SJCRH30 (cell line): ENCODE data around the gene RIT2. TPM values are rescaled to one million over a fixed set of nuclear protein-coding genes. Genes with fewer than 3 reads are reported as not detected.

ENCODE experiments used
- DNase-seq, 2 experiments: peaks; one replicate each; pipeline ENCODE4 v3.0.0-alpha.2; 2015 to 2020
- H3K27ac ChIP-seq: fragments of 250-450 bp; sonication (Bioruptor Pico); 2 replicates; pipeline ENCODE4 v1.5.1; 2020; ENCODE audit warnings: mild to moderate bottlenecking, moderate library complexity
- H3K27me3 ChIP-seq: fragments of 250-450 bp; sonication (Bioruptor Pico); 2 replicates; pipeline ENCODE4 v1.5.1; 2020; ENCODE audit warnings: mild to moderate bottlenecking, moderate library complexity
- H3K36me3 ChIP-seq: fragments of 250-450 bp; sonication (Bioruptor Pico); 2 replicates; pipeline ENCODE4 v1.5.1; 2020; ENCODE audit warnings: mild to moderate bottlenecking, moderate library complexity
- H3K4me1 ChIP-seq: fragments of 250-450 bp; sonication (Bioruptor Pico); 2 replicates; pipeline ENCODE4 v1.5.1; 2020; ENCODE audit warnings: mild to moderate bottlenecking, moderate library complexity
- H3K4me3 ChIP-seq: fragments of 250-450 bp; sonication (Bioruptor Pico); 2 replicates; pipeline ENCODE4 v1.5.1; 2020; ENCODE audit warnings: mild to moderate bottlenecking, moderate library complexity
- H3K9me3 ChIP-seq: fragments of 250-450 bp; sonication (Bioruptor Pico); replicated peaks from 2 replicates; pipeline ENCODE4 v1.5.1; 2020; ENCODE audit warnings: mild to moderate bottlenecking, moderate library complexity
- total RNA-seq: library from RNA; depleted of rRNA; stranded (reverse); fragments of >200 nt; shearing (Covaris generic); gene quantifications from 2 replicates; pipeline ENCODE4 v1.2.3, GENCODE V29; 2014

The RIT2 gene
- total RNA-seq, 1 experiment from 2014 or later: not detected

- no peak for DNase-seq
- H3K4me1 ChIP-seq: no peaks in the 10 kb centered on the region
- no peak overlapping the region for H3K27ac ChIP-seq
- H3K4me3 ChIP-seq: no peak overlapping the region
- H3K9me3 ChIP-seq: no peaks in the 10 kb centered on the region
- no peaks in the 10 kb centered on the region for H3K27me3 ChIP-seq
- H3K36me3 ChIP-seq: no peaks in the 10 kb centered on the region
Observed at GRCh38 chr18:43061318-43061717, 54.2 kb downstream of the RIT2 start.

- Histone ChIP-seq H3K27ac (no peak overlapping the region), H3K9me3 (no peaks in the 10 kb centered on the region), H3K36me3 (no peaks in the 10 kb centered on the region), H3K4me3 (no peak overlapping the region), H3K4me1 (no peaks in the 10 kb centered on the region), H3K27me3 (no peaks in the 10 kb centered on the region)
- no peak for DNase-seq
Observed at GRCh38 chr18:43060020-43060419, 55.5 kb downstream of the RIT2 start.

GRCh38 chr18:43054815-43055519 is 60.5 kb downstream of the RIT2 start:
- Histone ChIP-seq H3K4me3 (no peak overlapping the region), H3K9me3 (no peaks in the 10 kb centered on the region), H3K36me3 (no peaks in the 10 kb centered on the region), H3K27me3 (no peaks in the 10 kb centered on the region), H3K4me1 (no peaks in the 10 kb centered on the region), H3K27ac (no peak overlapping the region)
- no peak for DNase-seq

- no peak overlapping the region for H3K4me3 ChIP-seq
- H3K9me3 ChIP-seq: no peaks in the 10 kb centered on the region
- no peaks in the 10 kb centered on the region for H3K36me3 ChIP-seq
- H3K27ac ChIP-seq: no peak overlapping the region
- DNase-seq: no peak
- no peaks in the 10 kb centered on the region for H3K4me1 ChIP-seq
- no peaks in the 10 kb centered on the region for H3K27me3 ChIP-seq
Observed at GRCh38 chr18:43049021-43049420, 66.5 kb downstream of the RIT2 start.

DNA sequence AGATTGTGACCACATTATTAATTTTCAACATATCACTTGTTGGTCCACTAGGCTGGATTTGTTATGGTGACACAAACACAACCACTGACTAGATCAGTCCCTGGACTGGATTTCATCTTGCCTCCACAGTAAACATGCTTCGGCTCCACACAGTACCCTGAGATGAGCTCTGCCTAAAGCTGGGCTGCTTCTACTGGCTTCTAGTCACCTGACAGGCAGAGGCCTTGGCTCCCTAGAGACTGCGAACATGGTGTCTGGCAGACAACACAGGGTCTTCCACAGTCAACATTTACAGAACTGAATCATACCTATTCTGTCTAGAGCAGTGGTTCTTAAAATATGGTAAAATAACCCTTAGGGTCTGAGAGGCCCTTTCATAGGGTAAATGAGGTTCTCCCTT is 69.2 kb downstream of the RIT2 start:
- Histone ChIP-seq H3K9me3 (no peaks in the 10 kb centered on the region), H3K27me3 (no peaks in the 10 kb centered on the region), H3K4me3 (no peak overlapping the region), H3K27ac (no peak overlapping the region), H3K4me1 (no peaks in the 10 kb centered on the region), H3K36me3 (no peaks in the 10 kb centered on the region)
- no peak for DNase-seq

DNA sequence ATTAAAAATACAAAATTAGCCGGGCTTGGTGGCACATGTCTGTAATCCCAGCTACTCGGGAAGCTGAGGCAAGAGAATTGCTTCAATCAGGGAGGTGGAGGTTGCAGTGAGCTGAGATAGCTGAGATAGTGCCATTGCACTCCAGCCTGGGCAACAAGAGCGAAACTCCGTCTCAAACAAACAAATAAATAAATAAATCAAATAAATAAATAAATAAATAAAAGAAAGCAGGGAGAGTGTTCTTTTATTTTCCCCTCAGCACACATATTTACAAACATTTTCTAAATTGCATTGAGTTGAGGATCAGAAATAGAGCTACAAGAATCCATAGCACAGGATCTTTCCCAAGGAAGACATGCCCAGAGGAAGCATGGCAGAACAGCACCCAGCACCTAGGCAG is 71.9 kb downstream of the RIT2 start:
- Histone ChIP-seq H3K27ac (no peak overlapping the region), H3K9me3 (no peaks in the 10 kb centered on the region), H3K36me3 (no peaks in the 10 kb centered on the region), H3K4me1 (no peaks in the 10 kb centered on the region), H3K4me3 (no peak overlapping the region), H3K27me3 (no peaks in the 10 kb centered on the region)
- no peak for DNase-seq

DNA sequence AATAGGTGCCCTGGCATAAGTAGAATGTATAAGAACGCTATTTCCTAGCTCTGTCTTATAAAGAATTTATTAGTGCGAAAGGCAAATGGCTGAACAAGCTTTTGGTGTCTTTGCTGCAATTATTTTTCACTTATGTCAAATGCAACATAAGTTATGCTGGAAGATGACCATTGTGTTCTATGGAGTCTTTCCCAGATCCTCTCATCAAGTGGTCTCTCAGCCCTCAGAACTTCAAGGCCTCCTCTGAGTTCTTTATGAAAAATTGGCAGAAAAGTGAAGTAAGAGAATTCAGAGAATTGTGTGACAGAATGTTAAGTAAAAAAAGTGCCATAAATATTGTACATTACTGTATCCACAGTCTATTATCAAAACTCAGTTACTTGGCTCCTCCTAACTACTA is 75.2 kb downstream of the RIT2 start:
- no peak for DNase-seq
- Histone ChIP-seq H3K9me3 (no peaks in the 10 kb centered on the region), H3K4me1 (no peaks in the 10 kb centered on the region)

GRCh38 chr18:43034683-43035500 is 80.6 kb downstream of the RIT2 start:
- no peaks in the 10 kb centered on the region for H3K9me3 ChIP-seq
- no peak overlapping the region for H3K4me3 ChIP-seq
- no peak overlapping the region for H3K27ac ChIP-seq
- H3K27me3 ChIP-seq: no peaks in the 10 kb centered on the region
- DNase-seq: no peak
- H3K36me3 ChIP-seq: no peaks in the 10 kb centered on the region
- H3K4me1 ChIP-seq: no peaks in the 10 kb centered on the region

More for the DNA sequence above, 75.2 kb downstream of the RIT2 start:
- Histone ChIP-seq H3K4me3 (no peak overlapping the region), H3K36me3 (no peaks in the 10 kb centered on the region), H3K27ac (no peak overlapping the region), H3K27me3 (no peaks in the 10 kb centered on the region)

DNA sequence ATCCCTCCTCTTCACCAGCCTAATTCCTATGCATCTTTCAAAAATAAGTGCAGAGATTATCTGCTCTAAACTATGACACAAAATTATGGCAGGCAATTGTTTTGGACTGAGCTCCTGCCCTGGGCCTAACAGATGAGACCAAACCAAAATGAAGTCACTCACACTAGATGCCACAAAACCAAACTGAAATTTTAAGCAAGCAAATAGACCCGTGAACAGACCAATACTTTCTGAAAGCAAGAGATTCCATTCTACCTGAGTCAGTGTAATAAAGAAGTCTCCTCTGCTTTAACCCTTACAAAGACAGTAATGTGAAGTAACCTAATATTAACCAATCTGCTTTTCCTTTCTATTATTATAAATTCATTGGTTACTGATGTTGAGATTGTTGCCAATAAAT is 84.3 kb downstream of the RIT2 start:
- Histone ChIP-seq H3K4me1 (no peaks in the 10 kb centered on the region), H3K9me3 (no peaks in the 10 kb centered on the region), H3K4me3 (no peak overlapping the region), H3K27me3 (no peaks in the 10 kb centered on the region), H3K27ac (no peak overlapping the region), H3K36me3 (no peaks in the 10 kb centered on the region)
- DNase-seq: no peak

DNA sequence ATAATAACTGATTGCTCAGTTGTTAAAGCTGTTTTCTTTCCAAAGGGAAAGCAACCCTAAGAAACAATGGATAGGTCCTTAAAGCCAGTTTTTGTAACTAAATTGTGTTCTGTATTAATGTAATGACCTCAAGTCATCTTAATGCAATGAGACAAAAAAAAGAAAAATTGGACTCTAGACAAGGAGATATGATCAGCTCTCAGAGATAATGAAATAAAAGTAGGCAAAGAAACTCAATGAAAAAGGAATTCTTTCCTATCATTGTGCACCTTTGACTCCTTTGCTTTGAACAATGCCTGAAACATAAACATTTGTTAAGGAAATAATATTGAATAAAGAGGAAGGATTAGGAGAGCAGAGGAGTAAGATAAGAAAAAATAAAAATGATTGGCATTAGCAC is 86.1 kb downstream of the RIT2 start:
- no peaks in the 10 kb centered on the region for H3K27me3 ChIP-seq
- no peak for DNase-seq
- no peaks in the 10 kb centered on the region for H3K4me1 ChIP-seq
- no peaks in the 10 kb centered on the region for H3K9me3 ChIP-seq
- H3K4me3 ChIP-seq: no peak overlapping the region
- H3K27ac ChIP-seq: no peak overlapping the region
- no peaks in the 10 kb centered on the region for H3K36me3 ChIP-seq

DNA sequence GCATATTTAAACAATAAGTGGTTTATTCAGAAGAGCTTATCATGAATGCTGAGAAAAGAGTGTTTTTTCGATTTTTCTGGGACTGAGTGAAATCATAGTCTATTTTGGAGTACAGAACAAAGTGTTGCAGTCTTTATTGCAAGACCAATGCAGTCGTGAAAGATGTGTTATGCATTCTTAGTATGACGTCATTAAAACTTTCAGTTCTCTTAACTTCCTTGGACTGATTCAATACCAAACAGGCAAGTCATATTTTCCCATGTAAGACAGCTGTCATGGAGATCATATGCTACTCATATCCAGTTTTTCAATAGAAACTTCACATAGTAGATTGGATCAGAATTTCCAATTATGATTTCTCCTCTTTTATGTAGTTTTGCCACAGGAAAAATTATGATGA is 92.6 kb downstream of the RIT2 start:
- DNase-seq: no peak

DNA sequence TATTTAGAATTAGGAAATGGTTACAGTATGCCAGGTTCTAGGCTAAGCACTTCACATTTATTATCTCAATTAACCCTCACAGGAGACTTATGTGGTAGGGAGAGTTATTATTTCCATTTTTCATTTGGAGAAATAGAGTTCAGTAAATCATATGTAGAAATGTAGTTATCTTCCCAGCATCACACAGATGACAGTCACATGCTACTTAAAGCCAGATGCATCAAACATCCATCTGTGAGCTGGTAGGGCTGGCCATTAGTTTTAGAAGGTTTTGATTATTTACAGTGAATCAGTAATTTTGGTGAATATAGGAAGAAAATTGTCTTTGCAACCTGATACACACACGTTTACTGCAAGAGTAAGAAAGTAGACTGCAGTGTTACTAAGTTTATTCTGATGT is 97.9 kb downstream of the RIT2 start:
- Histone ChIP-seq H3K27me3 (no peaks in the 10 kb centered on the region), H3K27ac (no peak overlapping the region), H3K4me3 (no peak overlapping the region), H3K36me3 (no peaks in the 10 kb centered on the region), H3K9me3 (no peaks in the 10 kb centered on the region), H3K4me1 (no peaks in the 10 kb centered on the region)
- no peak for DNase-seq

More for the DNA sequence above, 92.6 kb downstream of the RIT2 start:
- Histone ChIP-seq H3K27ac (no peak overlapping the region), H3K27me3 (no peaks in the 10 kb centered on the region), H3K4me1 (no peaks in the 10 kb centered on the region), H3K4me3 (no peak overlapping the region), H3K36me3 (no peaks in the 10 kb centered on the region), H3K9me3 (no peaks in the 10 kb centered on the region)

GRCh38 chr18:43013486-43013885 is 102.0 kb downstream of the RIT2 start:
- Histone ChIP-seq H3K9me3 (no peaks in the 10 kb centered on the region), H3K4me1 (no peaks in the 10 kb centered on the region; the same call in 1 of the 2 replicates), H3K27ac (no peak overlapping the region), H3K36me3 (no peaks in the 10 kb centered on the region), H3K27me3 (no peaks in the 10 kb centered on the region), H3K4me3 (no peak overlapping the region)
- no peak for DNase-seq

DNA sequence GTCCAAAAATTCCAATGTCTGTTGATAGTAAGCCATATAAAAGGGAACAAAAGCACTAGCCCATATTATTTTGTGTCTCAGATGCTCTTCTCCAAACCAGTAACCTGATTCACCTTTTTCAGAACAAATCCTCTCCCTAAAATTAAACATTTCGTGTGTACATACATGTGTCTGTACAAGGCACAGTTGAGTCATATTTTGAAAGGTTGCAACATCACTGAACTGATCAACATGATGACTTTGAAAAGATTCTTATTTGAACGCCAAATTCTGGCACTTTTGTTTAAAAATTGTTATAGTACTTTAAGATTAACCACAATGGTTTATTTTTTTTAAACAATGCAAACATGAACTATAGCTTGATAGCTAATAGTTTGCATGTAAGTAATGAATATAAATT is 102.5 kb downstream of the RIT2 start:
- no peak overlapping the region for H3K27ac ChIP-seq
- no peaks in the 10 kb centered on the region for H3K27me3 ChIP-seq
- H3K4me1 ChIP-seq: no peaks in the 10 kb centered on the region; the same call in 1 of the 2 replicates
- DNase-seq: no peak
- no peaks in the 10 kb centered on the region for H3K9me3 ChIP-seq
- H3K36me3 ChIP-seq: no peaks in the 10 kb centered on the region
- H3K4me3 ChIP-seq: no peak overlapping the region

DNA sequence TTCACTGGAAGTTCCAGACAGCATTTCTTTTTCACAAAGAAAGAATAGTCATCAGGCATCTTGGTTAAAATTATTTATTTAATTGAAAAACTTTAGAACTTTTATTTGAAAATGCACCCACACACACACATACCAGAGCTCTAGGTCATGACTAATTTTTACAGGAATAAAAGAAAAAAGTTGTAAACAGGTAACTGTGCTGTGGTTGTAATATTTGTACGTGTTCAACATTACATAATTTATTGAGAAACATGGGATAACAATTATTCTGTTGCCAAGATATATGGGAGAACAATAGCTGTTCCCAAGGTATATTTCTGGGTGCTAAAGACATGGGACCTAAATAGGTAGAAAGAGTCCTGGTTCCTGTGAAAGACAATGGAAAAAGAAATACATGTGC is 104.9 kb downstream of the RIT2 start:
- no peaks in the 10 kb centered on the region for H3K36me3 ChIP-seq
- DNase-seq: no peak

More for the DNA sequence above, 104.9 kb downstream of the RIT2 start:
- H3K27ac ChIP-seq: no peak overlapping the region
- no peaks in the 10 kb centered on the region; the same call in 1 of the 2 replicates for H3K4me1 ChIP-seq
- H3K9me3 ChIP-seq: no peaks in the 10 kb centered on the region
- no peaks in the 10 kb centered on the region for H3K27me3 ChIP-seq
- H3K4me3 ChIP-seq: no peak overlapping the region
